ENCODE data around the gene ZFAND3.
"Not testable (repeated sequence)": the region's sequence is repeated elsewhere in the genome, so short reads cannot be mapped to it uniquely, and the experiment has no call there.

Gene ZFAND3

GRCh38 chr6:37941871-37942270 lies 122.3 kb downstream of the ZFAND3 start:
- no peaks in the 10 kb centered on the region for H3K9me3 ChIP-seq (ENCODE audit: severe bottlenecking)
- H3K27me3 ChIP-seq (ENCODE audit: insufficient read depth, low read depth, severe bottlenecking): no peaks in the 10 kb centered on the region

GRCh38 chr6:37942606-37943376 lies 123.3 kb downstream of the ZFAND3 start:
- H3K9me3 ChIP-seq (ENCODE audit: severe bottlenecking): no peaks in the 10 kb centered on the region
- TF ChIP-seq CTCF (IDR thresholded peaks at IDR 0.05; ENCODE audit: low read depth, low read length): no peak
- H3K27ac ChIP-seq: no peak overlapping the region
- no peaks in the 10 kb centered on the region for H3K36me3 ChIP-seq
- DNase-seq: no peak
- H3K27me3 ChIP-seq (ENCODE audit: insufficient read depth, low read depth, severe bottlenecking): no peaks in the 10 kb centered on the region
- no peak overlapping the region for H3K4me3 ChIP-seq (ENCODE audit: low read depth, low read length)

More at GRCh38 chr6:37941871-37942270, 122.3 kb downstream of the ZFAND3 start:
- no peak for TF ChIP-seq CTCF (IDR thresholded peaks at IDR 0.05; ENCODE audit: low read depth, low read length)
- Histone ChIP-seq H3K27ac (no peak overlapping the region), H3K36me3 (no peaks in the 10 kb centered on the region), H3K4me3 (ENCODE audit: low read depth, low read length) (no peak overlapping the region)
- no peak for DNase-seq

DNA sequence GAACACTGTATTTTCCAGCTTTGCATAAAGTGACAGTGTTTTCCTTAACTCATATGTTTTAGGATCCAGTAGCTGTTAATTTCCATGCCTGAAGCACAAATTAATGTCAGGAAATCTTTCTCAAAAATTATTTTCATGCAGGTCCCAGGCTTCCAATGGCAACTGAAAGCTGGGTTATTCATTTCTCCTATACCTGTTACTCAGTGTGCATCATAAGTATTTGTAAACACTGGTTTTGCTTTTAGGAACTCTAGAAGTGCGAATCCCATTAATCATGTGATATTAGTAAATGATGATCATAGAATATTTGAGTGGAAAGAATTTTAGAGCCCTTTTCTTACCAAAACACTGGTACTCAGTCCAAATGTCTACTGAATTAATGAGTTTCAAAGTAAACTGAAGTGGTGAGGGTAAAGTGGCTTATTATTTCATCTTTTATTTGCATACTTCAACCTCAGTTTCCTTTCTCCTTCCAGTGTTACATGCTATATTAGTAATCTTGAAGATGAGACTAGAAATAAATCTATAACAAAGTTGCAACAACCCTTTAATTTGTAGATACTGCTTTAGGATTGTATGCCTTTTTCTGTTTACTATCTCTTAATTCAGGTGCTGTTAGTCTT lies 124.0 kb downstream of the ZFAND3 start:
- no peak for DNase-seq
- Histone ChIP-seq H3K36me3 (no peaks in the 10 kb centered on the region), H3K4me3 (ENCODE audit: low read depth, low read length) (no peak overlapping the region), H3K27ac (no peak overlapping the region), H3K27me3 (ENCODE audit: insufficient read depth, low read depth, severe bottlenecking) (no peaks in the 10 kb centered on the region), H3K9me3 (ENCODE audit: severe bottlenecking) (no peaks in the 10 kb centered on the region)
- TF ChIP-seq CTCF (IDR thresholded peaks at IDR 0.05; ENCODE audit: low read depth, low read length): no peak

DNA sequence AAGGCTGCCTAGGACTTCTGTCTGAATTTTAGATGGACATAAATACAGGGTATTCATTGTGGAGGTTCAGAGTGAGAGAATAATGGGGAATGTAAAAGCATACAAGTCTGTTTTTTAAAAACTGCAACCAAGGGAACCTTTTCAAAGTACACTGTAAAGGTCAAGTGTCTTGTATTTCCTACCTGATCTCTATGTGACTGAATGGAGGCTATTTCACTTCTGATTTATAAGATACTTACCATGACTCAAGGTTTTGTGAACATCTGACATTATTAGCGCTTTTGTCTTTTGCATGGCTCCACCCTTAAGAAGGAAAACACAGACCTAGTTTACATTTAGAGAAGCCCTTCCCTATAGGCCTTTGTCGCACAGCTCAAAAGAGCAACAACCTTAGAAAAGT lies 126.5 kb downstream of the ZFAND3 start:
- no peaks in the 10 kb centered on the region for H3K9me3 ChIP-seq (ENCODE audit: severe bottlenecking)
- no peak for TF ChIP-seq CTCF (IDR thresholded peaks at IDR 0.05; ENCODE audit: low read depth, low read length)
- H3K27ac ChIP-seq: no peak overlapping the region
- H3K4me3 ChIP-seq (ENCODE audit: low read depth, low read length): no peak overlapping the region
- DNase-seq: no peak
- no peaks in the 10 kb centered on the region for H3K27me3 ChIP-seq (ENCODE audit: insufficient read depth, low read depth, severe bottlenecking)
- H3K36me3 ChIP-seq: no peaks in the 10 kb centered on the region

- H3K27me3 ChIP-seq (ENCODE audit: insufficient read depth, low read depth, severe bottlenecking): no peaks in the 10 kb centered on the region
- no peak overlapping the region for H3K27ac ChIP-seq
- DNase-seq: no peak
- no peaks in the 10 kb centered on the region for H3K9me3 ChIP-seq (ENCODE audit: severe bottlenecking)
- TF ChIP-seq CTCF (IDR thresholded peaks at IDR 0.05; ENCODE audit: low read depth, low read length): no peak
- no peaks in the 10 kb centered on the region for H3K36me3 ChIP-seq
- no peak overlapping the region for H3K4me3 ChIP-seq (ENCODE audit: low read depth, low read length)
These were observed 127.9 kb downstream of the ZFAND3 start for GRCh38 chr6:37947468-37947867.

DNA sequence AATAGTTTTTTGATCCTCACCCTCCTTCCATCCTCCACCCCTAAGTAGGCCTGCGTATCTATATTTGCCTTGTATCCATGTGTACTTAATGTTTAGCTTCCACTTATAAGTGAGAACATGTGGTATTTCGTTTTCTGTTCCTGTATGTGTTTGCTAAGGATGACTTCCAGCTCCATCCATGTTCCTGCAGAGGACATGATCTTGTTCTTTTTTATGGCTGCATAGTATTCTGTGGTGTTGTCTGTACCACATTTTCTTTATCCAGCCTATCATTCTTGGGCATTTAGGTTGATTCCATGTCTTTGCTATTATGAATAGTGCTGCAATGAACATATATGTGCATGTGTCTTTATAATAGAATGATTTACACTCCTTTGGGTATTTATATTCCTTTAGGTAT lies 129.1 kb downstream of the ZFAND3 start:
- not testable (repeated sequence) for H3K27ac ChIP-seq; DNase-seq; H3K27me3 ChIP-seq (ENCODE audit: insufficient read depth, low read depth, severe bottlenecking); H3K36me3 ChIP-seq; H3K9me3 ChIP-seq (ENCODE audit: severe bottlenecking); H3K4me3 ChIP-seq (ENCODE audit: low read depth, low read length)

Data from WERI-Rb-1 (cell line).